ENCODE data around the gene TANGO2.

TANGO2 gene

DNA sequence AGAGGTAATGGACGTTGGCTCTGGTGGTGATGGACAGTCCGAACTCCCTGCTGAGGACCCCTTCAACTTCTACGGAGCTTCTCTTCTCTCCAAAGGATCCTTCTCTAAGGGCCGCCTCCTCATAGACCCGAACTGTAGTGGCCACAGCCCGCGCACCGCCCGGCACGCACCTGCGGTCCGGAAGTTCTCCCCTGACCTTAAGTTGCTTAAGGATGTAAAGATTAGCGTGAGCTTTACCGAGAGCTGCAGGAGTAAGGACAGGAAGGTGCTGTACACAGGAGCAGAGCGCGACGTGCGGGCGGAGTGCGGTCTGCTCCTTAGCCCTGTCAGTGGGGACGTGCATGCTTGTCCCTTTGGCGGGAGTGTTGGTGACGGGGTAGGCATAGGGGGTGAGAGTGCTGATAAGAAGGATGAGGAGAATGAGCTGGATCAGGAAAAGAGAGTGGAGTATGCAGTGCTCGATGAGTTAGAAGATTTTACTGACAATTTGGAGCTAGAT is 65.2 kb downstream of the TANGO2 start:
- TF ChIP-seq FOXK2 (IDR thresholded peaks at IDR 0.05) (no peak), L3MBTL2 (conservative IDR thresholded peaks at IDR 0.05) (no peak), CTBP1 (IDR thresholded peaks at IDR 0.05; ENCODE audit: borderline replicate concordance) (no peak), ZNF384 (IDR thresholded peaks at IDR 0.05) (no peak), BHLHE40 (IDR thresholded peaks at IDR 0.05; ENCODE audit: borderline replicate concordance) (no peak), SP1 (IDR thresholded peaks at IDR 0.05) (no peak), FOXM1 (IDR thresholded peaks at IDR 0.05; ENCODE audit: borderline replicate concordance) (no peak), LEF1 (IDR thresholded peaks at IDR 0.05; ENCODE audit: borderline replicate concordance) (no peak), NFRKB (IDR thresholded peaks at IDR 0.05) (no peak)
- TF ChIP-seq, protein P1, sequence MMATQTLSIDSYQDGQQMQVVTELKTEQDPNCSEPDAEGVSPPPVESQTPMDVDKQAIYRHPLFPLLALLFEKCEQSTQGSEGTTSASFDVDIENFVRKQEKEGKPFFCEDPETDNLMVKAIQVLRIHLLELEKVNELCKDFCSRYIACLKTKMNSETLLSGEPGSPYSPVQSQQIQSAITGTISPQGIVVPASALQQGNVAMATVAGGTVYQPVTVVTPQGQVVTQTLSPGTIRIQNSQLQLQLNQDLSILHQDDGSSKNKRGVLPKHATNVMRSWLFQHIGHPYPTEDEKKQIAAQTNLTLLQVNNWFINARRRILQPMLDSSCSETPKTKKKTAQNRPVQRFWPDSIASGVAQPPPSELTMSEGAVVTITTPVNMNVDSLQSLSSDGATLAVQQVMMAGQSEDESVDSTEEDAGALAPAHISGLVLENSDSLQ (IDR thresholded peaks at IDR 0.05), result no peak
- ChIA-PET POLR2A (interaction anchor here (1.7 kb wide), 1 partner anchor 31 kb away, joined by 6 read pairs; the partner anchor contains the start of gene TRMT2A), CTCF (interaction anchor here (0.6 to 1.6 kb wide), 3 partner anchors 10 to 43 kb away, joined by 3 to 5 read pairs (median 5); no protein-coding TSS in a partner anchor)

DNA sequence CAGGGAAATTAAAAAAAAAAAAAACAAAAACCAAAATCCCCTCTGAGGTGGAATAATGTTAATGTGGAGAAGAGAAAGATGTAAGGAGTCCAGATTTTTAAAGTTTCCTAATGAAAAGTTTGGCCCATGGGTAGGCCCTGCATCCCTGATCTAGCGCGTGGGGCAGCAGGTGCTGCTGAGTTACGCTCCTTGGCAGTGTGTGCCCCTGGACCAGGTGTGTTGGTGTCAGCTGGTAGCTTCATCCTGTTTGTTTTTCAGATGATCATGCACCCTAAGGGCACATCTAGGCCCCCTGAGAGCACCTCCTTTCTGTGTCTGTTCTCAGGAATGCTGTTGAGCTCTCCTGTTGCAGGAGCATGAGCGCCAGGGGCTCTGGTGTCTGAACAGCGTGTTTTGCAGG is 65.9 kb downstream of the TANGO2 start:
- ChIA-PET POLR2A (no interaction called here), CTCF (interaction anchor here (0.6 to 1.6 kb wide), 3 partner anchors 10 to 43 kb away, joined by 3 to 5 read pairs (median 5); no protein-coding TSS in a partner anchor)
- TF ChIP-seq FOXM1 (IDR thresholded peaks at IDR 0.05; ENCODE audit: borderline replicate concordance) (no peak), TARDBP (IDR thresholded peaks at IDR 0.05) (no peak), NFRKB (IDR thresholded peaks at IDR 0.05) (no peak), CTBP1 (IDR thresholded peaks at IDR 0.05; ENCODE audit: borderline replicate concordance) (no peak), ZNF384 (IDR thresholded peaks at IDR 0.05) (no peak), L3MBTL2 (conservative IDR thresholded peaks at IDR 0.05) (no peak), SUZ12 (IDR thresholded peaks at IDR 0.05) (no peak), FOXK2 (IDR thresholded peaks at IDR 0.05) (no peak), ELF4 (IDR thresholded peaks at IDR 0.05) (no peak), BHLHE40 (IDR thresholded peaks at IDR 0.05; ENCODE audit: borderline replicate concordance) (no peak), ARNT (IDR thresholded peaks at IDR 0.05) (no peak), HDGF (IDR thresholded peaks at IDR 0.05; ENCODE audit: borderline replicate concordance) (no peak), FOXA1 (IDR thresholded peaks at IDR 0.05) (no peak)
- TF ChIP-seq, protein P1 (IDR thresholded peaks at IDR 0.05), result no peak
- no peak for DNase-seq (ENCODE audit: extremely low spot score)

More for the DNA sequence above, 65.2 kb downstream of the TANGO2 start:
- DNase-seq (ENCODE audit: extremely low spot score), result no peak

GRCh38 chr22:20087319-20088262 is 66.7 kb downstream of the TANGO2 start:
- no peak for DNase-seq (ENCODE audit: extremely low spot score)
- TF ChIP-seq LEF1 (IDR thresholded peaks at IDR 0.05; ENCODE audit: borderline replicate concordance) (no peak), FOXK2 (IDR thresholded peaks at IDR 0.05) (no peak), L3MBTL2 (conservative IDR thresholded peaks at IDR 0.05) (no peak), ZNF384 (IDR thresholded peaks at IDR 0.05) (no peak), FOXA1 (IDR thresholded peaks at IDR 0.05) (no peak), CTBP1 (IDR thresholded peaks at IDR 0.05; ENCODE audit: borderline replicate concordance) (no peak), SUZ12 (IDR thresholded peaks at IDR 0.05) (no peak), FOXM1 (IDR thresholded peaks at IDR 0.05; ENCODE audit: borderline replicate concordance) (no peak), ELF4 (IDR thresholded peaks at IDR 0.05) (no peak)
- TF ChIP-seq, protein P1 (IDR thresholded peaks at IDR 0.05), result no peak
- POLR2A ChIA-PET, result interaction anchor here (2.2 kb wide), 1 partner anchor 8 kb away, joined by 8 read pairs; the partner anchor contains the start of gene DGCR8
- CTCF ChIA-PET, result no interaction called here

GRCh38 chr22:20088263-20088648 is 67.3 kb downstream of the TANGO2 start:
- no peak for DNase-seq (ENCODE audit: extremely low spot score)
- ChIA-PET POLR2A (interaction anchor here (2.2 kb wide), 1 partner anchor 9 kb away, joined by 8 read pairs; the partner anchor contains the start of gene DGCR8), CTCF (no interaction called here)
- no peak for TF ChIP-seq LEF1 (IDR thresholded peaks at IDR 0.05; ENCODE audit: borderline replicate concordance)
- TF ChIP-seq FOXK2 (IDR thresholded peaks at IDR 0.05), result no peak
- no peak for TF ChIP-seq FOXM1 (IDR thresholded peaks at IDR 0.05; ENCODE audit: borderline replicate concordance)
- no peak for TF ChIP-seq ELF4 (IDR thresholded peaks at IDR 0.05)
- TF ChIP-seq SUZ12 (IDR thresholded peaks at IDR 0.05), result no peak
- TF ChIP-seq ARNT (IDR thresholded peaks at IDR 0.05), result no peak
- TF ChIP-seq HDGF (IDR thresholded peaks at IDR 0.05; ENCODE audit: borderline replicate concordance), result no peak
- TF ChIP-seq SP1 (IDR thresholded peaks at IDR 0.05), result no peak
- TF ChIP-seq, protein P1 (IDR thresholded peaks at IDR 0.05), result no peak
- no peak for TF ChIP-seq CTBP1 (IDR thresholded peaks at IDR 0.05; ENCODE audit: borderline replicate concordance)
- TF ChIP-seq BHLHE40 (IDR thresholded peaks at IDR 0.05; ENCODE audit: borderline replicate concordance), result no peak
- TF ChIP-seq ZNF384 (IDR thresholded peaks at IDR 0.05), result no peak
- TF ChIP-seq FOXA1 (IDR thresholded peaks at IDR 0.05), result no peak
- TF ChIP-seq TARDBP (IDR thresholded peaks at IDR 0.05), result no peak
- no peak for TF ChIP-seq L3MBTL2 (conservative IDR thresholded peaks at IDR 0.05)
